Activated naive CD8-positive, alpha-beta T cell treated with anti-CD3 and anti-CD28 coated beads, Interleukin-2, amount 50 U/mL, for 16 hours (primary cell): Measurements from ENCODE around the gene SUMF2.
"Not testable (repeated sequence)": the region's sequence is repeated elsewhere in the genome, so short reads cannot be mapped to it uniquely, and the experiment has no call there.

Source experiments
- DNase-seq: peaks from one replicate; pipeline ENCODE4 v3.0.0-alpha.2; 2020; ENCODE audit warnings: low read depth, low spot score

The SUMF2 gene

GRCh38 chr7:56063882-56064625 lies at the start of gene SUMF2:
SUMF2 (plus strand) TSS chr7:56064286; CDS start chr7:56064312, 26 bp downstream.
- DNase-seq, result peak; percentile 68

GRCh38 chr7:56017015-56017414 lies 47.1 kb upstream of the SUMF2 start:
- DNase-seq, result not testable (repeated sequence)

GRCh38 chr7:56019501-56019900 lies 44.6 kb upstream of the SUMF2 start:
- DNase-seq, result no peak

GRCh38 chr7:56023500-56023899 lies 40.6 kb upstream of the SUMF2 start:
- DNase-seq, result no peak

GRCh38 chr7:56026538-56026937 lies 37.5 kb upstream of the SUMF2 start:
- DNase-seq, result no peak

GRCh38 chr7:56028942-56029630 lies 35.0 kb upstream of the SUMF2 start:
- DNase-seq, result no peak

- DNase-seq, result no peak
Measured at GRCh38 chr7:56030340-56030739, 33.7 kb upstream of the SUMF2 start.

- not testable (repeated sequence) for DNase-seq
Measured at GRCh38 chr7:56031556-56031955, 32.5 kb upstream of the SUMF2 start.

GRCh38 chr7:56032578-56032977 lies 31.5 kb upstream of the SUMF2 start:
- not testable (repeated sequence) for DNase-seq

- DNase-seq, result peak; percentile 44
Measured at GRCh38 chr7:56033671-56034432, 30.2 kb upstream of the SUMF2 start.

- DNase-seq, result no peak
Measured at GRCh38 chr7:56040730-56041129, 23.4 kb upstream of the SUMF2 start.

GRCh38 chr7:56045758-56046157 lies 18.3 kb upstream of the SUMF2 start:
- DNase-seq, result not testable (repeated sequence)

- DNase-seq, result no peak
Measured at GRCh38 chr7:56046721-56047445, 17.2 kb upstream of the SUMF2 start.

GRCh38 chr7:56047446-56048116 lies 16.5 kb upstream of the SUMF2 start:
- not testable (repeated sequence) for DNase-seq

GRCh38 chr7:56048245-56048644 lies 15.8 kb upstream of the SUMF2 start:
- DNase-seq, result no peak

- not testable (repeated sequence) for DNase-seq
Measured at GRCh38 chr7:56048763-56049162, 15.3 kb upstream of the SUMF2 start.

GRCh38 chr7:56051053-56051338 lies 13.1 kb upstream of the SUMF2 start:
- DNase-seq, result no peak

GRCh38 chr7:56051339-56052191 lies 12.5 kb upstream of the SUMF2 start, which contains the start of the genes CCT6A and PSPH:
CCT6A (plus strand) TSS chr7:56051765; CDS start chr7:56051849, 84 bp downstream.
PSPH (minus strand) TSS chr7:56051444; CDS start chr7:56021212, 30,232 bp downstream.
- DNase-seq, result peak; percentile 82

- no peak for DNase-seq
Measured at GRCh38 chr7:56053379-56053778, 10.7 kb upstream of the SUMF2 start.

GRCh38 chr7:56053993-56054392 lies 10.1 kb upstream of the SUMF2 start:
- DNase-seq, result no peak
